Mucosa of stomach (tissue), 1 donor: Measurements from ENCODE around the gene LHPP.

Experiments
- H3K27me3 ChIP-seq: one replicate; pipeline ENCODE4 v1.7.0; 2013; ENCODE audit warnings: mild to moderate bottlenecking, low read length; ENCODE audit not compliant: control insufficient read depth, insufficient read depth
- H3K36me3 ChIP-seq: one replicate; pipeline ENCODE4 v1.7.0; 2013; ENCODE audit warnings: low read length; ENCODE audit not compliant: control insufficient read depth, insufficient read depth
- H3K4me1 ChIP-seq: one replicate; pipeline ENCODE4 v1.7.0; 2013; ENCODE audit warnings: mild to moderate bottlenecking, low read length; ENCODE audit not compliant: control insufficient read depth, insufficient read depth
- H3K4me3 ChIP-seq: one replicate; pipeline ENCODE4 v1.7.0; 2013; ENCODE audit warnings: low read length
- H3K9ac ChIP-seq: one replicate; pipeline ENCODE4 v1.7.0; 2013; ENCODE audit warnings: mild to moderate bottlenecking, low read length, moderate library complexity
- H3K9me3 ChIP-seq: one replicate; pipeline ENCODE4 v1.7.0; 2013; ENCODE audit warnings: mild to moderate bottlenecking, low read length, moderate library complexity; ENCODE audit not compliant: control insufficient read depth
- donor health status: Pancreatic carcinoma.

The LHPP gene

DNA sequence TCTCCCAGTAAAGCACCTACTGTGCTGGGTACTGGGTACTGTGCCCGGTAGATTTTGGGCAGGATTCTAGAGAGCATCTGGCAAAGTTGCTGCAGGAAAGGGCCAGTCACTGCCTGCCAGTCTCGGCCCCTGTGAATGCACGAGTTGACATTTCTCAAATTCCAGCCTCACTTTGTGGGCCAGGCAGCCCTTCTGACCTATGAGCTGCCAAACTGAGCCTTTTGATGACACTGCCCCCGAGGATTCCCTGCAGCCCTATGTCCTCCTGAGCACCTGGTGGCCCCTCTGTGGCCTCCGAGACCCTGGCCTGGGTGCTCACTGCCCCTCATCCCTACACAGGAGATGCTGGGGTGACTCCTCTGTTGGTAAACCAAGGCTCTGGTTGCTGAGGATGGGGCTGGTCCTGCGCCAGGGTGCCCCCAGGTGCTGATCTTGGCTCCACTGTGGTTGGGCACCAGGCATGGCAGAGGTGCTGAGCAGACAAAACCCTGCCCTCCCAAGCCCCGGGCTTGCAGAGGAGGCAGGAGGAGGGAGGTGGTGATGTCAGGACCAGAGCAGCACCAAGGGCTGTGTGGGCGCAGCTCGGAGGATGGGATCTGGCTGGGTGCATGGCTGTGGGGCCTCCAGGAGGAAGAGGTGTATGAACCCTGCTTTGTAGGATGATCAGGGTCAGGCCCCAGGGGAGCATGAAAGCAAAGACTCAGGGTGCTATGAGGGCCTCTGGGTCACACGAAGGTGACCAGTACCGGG is 16.2 kb downstream of the LHPP start:
- no peak overlapping the region for H3K9ac ChIP-seq
- H3K27me3 ChIP-seq = no peaks in the 10 kb centered on the region
- H3K4me1 ChIP-seq = no peaks in the 10 kb centered on the region

DNA sequence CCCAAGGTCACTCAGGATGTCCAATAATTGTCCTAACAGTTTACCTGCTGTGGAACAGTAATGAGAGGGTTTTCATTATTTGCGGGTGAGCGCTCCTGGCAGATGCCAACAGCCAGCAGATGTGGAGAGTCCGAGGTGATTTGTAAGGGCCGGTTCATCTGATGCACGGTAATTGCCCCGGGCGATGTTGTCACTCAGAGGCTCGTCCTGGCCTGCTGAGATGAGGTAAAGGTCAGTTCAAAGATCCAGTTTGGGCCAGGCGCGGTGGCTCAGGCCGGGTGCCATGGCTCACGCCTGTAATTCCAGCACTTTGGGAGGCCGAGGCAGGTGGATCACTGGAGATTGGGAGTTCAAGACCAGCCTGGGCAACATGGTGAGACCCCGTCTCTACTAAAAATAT is 16.9 kb downstream of the LHPP start:
- Histone ChIP-seq H3K27me3 (no peaks in the 10 kb centered on the region), H3K9me3 (no peaks in the 10 kb centered on the region), H3K36me3 (no peaks in the 10 kb centered on the region), H3K9ac (no peak overlapping the region), H3K4me1 (no peaks in the 10 kb centered on the region), H3K4me3 (no peak overlapping the region)

More for the DNA sequence above, 16.2 kb downstream of the LHPP start:
- H3K4me3 ChIP-seq = no peak overlapping the region
- H3K9me3 ChIP-seq = no peaks in the 10 kb centered on the region
- no peaks in the 10 kb centered on the region for H3K36me3 ChIP-seq

DNA sequence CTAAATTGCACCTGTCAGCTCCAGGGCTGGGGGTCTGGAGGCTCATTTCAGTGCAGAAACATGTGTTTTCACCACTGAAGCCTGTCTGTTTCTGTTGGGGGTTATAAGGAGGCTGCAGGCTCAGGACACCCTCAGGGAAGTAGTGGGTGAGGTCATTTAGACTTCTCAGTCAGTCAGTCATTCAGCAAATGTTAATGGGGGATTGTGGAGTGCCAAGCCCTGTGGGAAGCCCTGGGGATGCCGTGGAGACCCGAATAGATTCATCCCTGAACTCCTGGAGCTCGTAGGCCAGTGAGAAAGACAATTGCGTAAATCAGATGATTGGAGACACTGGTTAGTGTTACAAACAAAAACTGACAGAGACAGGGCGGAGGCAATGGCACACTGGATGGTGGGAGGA is 19.2 kb downstream of the LHPP start:
- Histone ChIP-seq H3K4me3 (no peak overlapping the region), H3K9ac (no peak overlapping the region), H3K9me3 (no peaks in the 10 kb centered on the region), H3K36me3 (no peaks in the 10 kb centered on the region), H3K4me1 (no peaks in the 10 kb centered on the region), H3K27me3 (no peaks in the 10 kb centered on the region)

DNA sequence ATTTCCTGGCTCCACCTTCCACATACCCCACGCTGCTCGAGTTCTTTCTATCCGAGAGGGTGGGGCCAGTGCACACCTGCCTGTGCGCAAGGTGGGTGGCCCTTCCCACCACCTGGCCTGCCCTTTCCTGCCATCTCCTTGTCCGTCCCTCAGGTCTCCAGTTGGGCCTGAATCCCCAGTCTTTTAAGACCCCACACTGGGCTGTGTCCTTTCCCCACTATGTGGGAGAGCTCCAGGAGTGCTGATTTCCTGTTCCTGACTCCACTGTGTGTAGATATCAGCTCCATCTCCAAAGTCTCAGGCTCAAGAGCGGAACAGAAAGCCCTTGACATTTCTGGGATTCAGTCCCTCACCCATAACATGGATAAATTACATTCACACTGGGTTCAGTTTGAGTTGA is 20.1 kb downstream of the LHPP start:
- no peaks in the 10 kb centered on the region for H3K4me1 ChIP-seq
- no peaks in the 10 kb centered on the region for H3K27me3 ChIP-seq
- H3K9me3 ChIP-seq = no peaks in the 10 kb centered on the region

DNA sequence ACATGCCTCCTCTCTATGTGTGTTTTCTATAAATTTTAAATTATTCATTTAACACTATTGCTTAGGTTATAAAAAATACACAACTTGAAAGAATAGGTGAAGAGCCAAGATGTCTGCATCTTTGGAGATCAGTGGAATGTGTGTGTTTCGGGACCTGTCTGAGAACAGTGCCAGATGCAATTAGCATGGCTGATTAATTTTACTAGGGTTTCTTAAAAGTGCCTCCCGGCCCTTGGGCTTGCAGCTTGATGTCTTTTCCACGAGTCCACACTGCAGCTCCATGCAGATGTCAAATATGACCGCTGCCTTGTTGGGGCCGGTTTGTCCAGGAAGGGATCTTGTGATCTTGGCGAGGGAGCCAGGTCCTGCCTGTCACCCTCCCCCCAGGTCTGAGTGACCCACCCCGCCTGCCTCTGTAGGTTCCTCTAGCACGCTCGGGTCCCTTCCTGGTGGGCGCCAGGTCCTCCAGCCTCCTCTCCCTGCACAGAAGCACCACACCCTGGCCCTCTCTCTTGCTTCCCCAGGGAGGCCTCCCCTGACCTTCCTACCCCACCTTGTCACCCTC is 20.7 kb downstream of the LHPP start:
- Histone ChIP-seq H3K9me3 (no peaks in the 10 kb centered on the region), H3K36me3 (no peaks in the 10 kb centered on the region), H3K27me3 (no peaks in the 10 kb centered on the region), H3K4me1 (no peaks in the 10 kb centered on the region), H3K4me3 (no peak overlapping the region), H3K9ac (no peak overlapping the region)

More for the DNA sequence above, 20.1 kb downstream of the LHPP start:
- Histone ChIP-seq H3K9ac (no peak overlapping the region), H3K4me3 (no peak overlapping the region), H3K36me3 (no peaks in the 10 kb centered on the region)

DNA sequence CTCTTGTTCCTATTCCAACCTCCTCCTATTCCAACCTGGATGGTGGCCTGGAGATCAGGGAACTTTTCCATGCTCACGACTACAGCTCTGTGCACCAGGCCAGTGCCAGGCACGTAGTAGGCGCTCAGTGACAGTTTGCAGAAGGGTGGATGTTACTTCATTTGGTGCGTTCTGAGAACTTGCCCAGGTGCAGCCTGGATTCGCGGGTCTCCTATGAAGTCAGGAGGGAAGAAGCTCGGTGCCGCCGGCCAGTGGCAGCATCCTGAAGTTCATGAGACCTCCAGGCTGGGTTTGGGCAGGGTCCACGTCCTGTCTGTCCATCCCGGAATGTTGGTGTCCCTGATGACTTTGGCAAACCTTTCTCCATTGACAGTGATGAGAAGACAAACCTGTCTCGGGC is 21.3 kb downstream of the LHPP start:
- Histone ChIP-seq H3K4me3 (no peak overlapping the region), H3K36me3 (no peaks in the 10 kb centered on the region), H3K27me3 (no peaks in the 10 kb centered on the region), H3K4me1 (no peaks in the 10 kb centered on the region), H3K9me3 (no peaks in the 10 kb centered on the region), H3K9ac (no peak overlapping the region)

DNA sequence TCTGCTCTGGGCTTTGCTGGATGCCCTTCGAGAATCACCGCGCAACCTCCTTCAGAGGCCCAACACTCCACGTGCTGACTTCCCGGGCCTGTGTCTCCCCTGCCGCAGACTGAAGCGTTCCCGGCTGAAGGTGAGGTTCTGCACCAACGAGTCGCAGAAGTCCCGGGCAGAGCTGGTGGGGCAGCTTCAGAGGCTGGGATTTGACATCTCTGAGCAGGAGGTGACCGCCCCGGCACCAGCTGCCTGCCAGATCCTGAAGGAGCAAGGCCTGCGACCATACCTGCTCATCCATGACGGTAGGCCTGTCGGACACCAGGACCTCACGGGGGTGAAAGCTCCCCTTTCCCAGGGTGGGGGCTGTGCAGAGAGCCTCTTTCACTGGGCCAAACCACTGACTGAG is 22.4 kb downstream of the LHPP start:
- H3K9ac ChIP-seq = no peak overlapping the region
- no peaks in the 10 kb centered on the region for H3K36me3 ChIP-seq
- H3K4me1 ChIP-seq = no peaks in the 10 kb centered on the region
- no peaks in the 10 kb centered on the region for H3K27me3 ChIP-seq
- no peak overlapping the region for H3K4me3 ChIP-seq
- H3K9me3 ChIP-seq = no peaks in the 10 kb centered on the region

DNA sequence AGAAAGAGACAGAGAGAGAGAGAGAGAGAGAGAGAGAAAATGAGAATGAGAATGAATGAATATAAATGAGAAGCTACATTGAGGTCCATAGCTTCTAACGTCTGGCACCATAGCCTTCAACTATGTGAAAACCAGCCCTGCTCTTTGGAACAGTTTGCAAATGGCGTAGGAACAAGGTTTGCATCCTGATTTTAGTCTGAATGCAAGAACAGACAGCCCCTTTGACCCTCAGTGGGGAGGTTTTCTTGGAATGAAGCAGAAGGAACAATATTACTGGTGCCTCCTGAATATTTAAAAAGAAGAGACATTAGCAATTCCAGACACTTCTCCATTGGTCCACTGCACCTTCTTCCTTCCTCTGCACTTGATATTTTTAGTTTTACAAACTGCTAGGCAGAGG is 23.0 kb downstream of the LHPP start:
- no peak overlapping the region for H3K9ac ChIP-seq
- no peak overlapping the region for H3K4me3 ChIP-seq
- H3K36me3 ChIP-seq = no peaks in the 10 kb centered on the region
- no peaks in the 10 kb centered on the region for H3K27me3 ChIP-seq
- H3K9me3 ChIP-seq = no peaks in the 10 kb centered on the region
- H3K4me1 ChIP-seq = no peaks in the 10 kb centered on the region

DNA sequence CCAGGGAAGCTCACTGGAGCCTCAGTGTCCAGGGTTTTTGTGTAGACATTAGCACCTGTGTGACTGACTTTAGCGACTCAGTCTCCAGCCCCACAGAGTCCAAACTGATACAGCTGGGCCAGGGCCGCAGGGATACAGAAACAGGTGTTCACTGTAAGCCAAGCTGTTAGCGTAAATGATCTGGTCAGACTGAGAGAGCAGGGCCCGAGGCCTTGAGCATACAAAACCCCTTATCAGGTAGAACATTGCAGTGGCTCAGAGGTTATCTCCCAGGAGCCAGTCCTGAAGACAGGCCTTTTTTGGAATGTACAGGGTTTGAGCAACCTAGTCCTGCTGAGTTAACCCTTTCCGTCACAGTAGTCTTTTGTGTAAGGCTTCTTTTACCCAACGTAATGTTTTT is 25.0 kb downstream of the LHPP start:
- H3K9ac ChIP-seq = no peak overlapping the region
- no peaks in the 10 kb centered on the region for H3K36me3 ChIP-seq
- H3K9me3 ChIP-seq = no peaks in the 10 kb centered on the region
- no peak overlapping the region for H3K4me3 ChIP-seq
- H3K27me3 ChIP-seq = no peaks in the 10 kb centered on the region
- no peaks in the 10 kb centered on the region for H3K4me1 ChIP-seq

DNA sequence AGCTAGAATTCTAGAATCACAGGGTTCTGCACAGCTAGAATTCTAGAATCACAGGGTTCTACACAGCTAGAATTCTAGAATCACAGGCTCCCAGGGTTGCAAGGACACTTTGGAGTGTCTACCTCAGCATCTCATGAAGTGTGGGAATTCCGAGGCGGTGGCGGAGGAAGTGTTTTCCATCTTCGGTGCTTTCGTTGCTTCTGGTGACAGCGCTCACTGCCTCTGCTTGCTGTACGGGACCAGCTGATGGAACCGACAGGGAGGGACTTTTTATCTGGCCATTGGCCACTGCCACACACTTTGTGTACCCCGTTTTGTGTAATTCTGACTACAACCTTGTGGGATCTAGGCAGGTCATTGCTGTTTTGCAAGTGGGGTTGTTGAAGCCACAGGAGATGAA is 29.5 kb downstream of the LHPP start:
- H3K4me3 ChIP-seq = no peak overlapping the region
- H3K4me1 ChIP-seq = peaks cover 15% of the 10 kb centered on the region
- no peaks in the 10 kb centered on the region for H3K36me3 ChIP-seq

DNA sequence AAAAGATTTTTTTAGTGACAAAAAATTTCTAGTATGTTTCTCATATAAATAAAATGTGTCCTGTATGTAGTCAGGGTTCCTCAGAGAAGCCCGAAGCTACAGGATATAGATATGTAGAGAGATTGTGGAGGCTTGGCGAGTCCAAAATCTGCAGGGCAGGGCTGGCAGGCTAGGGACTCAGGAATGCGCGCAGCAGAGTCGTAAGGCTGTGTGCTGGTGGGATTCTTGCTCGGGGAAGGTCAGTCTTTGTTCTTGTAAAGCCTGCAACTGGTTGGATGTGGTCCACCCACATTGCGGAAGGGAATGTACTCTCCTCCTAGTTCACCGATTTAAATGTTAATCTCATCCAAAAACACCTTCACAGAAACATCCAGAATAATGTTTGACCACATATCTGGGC is 30.6 kb downstream of the LHPP start:
- Histone ChIP-seq H3K9me3 (no peaks in the 10 kb centered on the region), H3K4me3 (no peak overlapping the region), H3K9ac (no peak overlapping the region), H3K27me3 (no peaks in the 10 kb centered on the region), H3K4me1 (peaks cover 15% of the 10 kb centered on the region), H3K36me3 (no peaks in the 10 kb centered on the region)

More for the DNA sequence above, 29.5 kb downstream of the LHPP start:
- Histone ChIP-seq H3K27me3 (no peaks in the 10 kb centered on the region), H3K9me3 (no peaks in the 10 kb centered on the region), H3K9ac (no peak overlapping the region)

DNA sequence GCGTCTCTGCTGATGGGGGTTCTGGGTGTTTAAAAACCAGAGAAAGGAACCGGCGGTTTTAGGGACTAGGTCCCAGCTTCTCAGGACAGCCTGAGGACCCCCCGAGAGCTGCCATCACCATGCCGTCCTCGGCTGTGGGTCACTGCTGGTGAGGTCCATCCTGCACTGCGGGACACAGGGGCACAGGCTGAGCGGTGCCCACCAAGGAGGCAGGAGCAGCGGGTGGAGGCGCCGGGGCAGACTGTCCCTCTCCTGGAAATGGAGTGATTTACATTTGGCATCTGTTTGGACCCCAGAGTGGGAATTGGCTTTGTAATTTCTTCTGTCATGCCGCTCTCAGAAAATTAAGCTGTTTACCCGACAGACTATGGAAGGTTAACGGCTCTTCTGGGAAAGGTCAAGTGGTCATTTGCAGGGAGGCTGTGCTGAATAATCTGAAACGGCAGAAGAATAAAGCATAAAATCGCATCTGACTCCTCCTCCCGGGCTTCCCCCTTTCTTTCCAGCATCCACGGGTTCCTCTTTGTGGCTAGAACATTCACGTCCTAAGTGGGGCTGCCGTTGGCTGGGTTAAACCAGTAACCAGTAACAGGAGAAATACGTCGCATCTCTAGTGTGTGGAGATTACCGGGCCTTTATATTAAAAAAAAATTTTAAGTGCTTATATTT is 31.7 kb downstream of the LHPP start:
- no peak overlapping the region for H3K9ac ChIP-seq
- no peaks in the 10 kb centered on the region for H3K9me3 ChIP-seq
- peaks cover 15% of the 10 kb centered on the region for H3K4me1 ChIP-seq
- H3K36me3 ChIP-seq = no peaks in the 10 kb centered on the region
- H3K27me3 ChIP-seq = no peaks in the 10 kb centered on the region
- H3K4me3 ChIP-seq = no peak overlapping the region
